Body of pancreas (tissue), 4 donors: ENCODE measurements around the gene TAS2R20.

Experiments used
- CTCF ChIP-seq, 7 experiments: fragments of 450-650 bp in 4 of 7; fragments of 200-600 bp in 3 of 7; sonication (generic) in 3 of 7; IDR thresholded peaks; one replicate each; pipeline ENCODE4 v1.5.1; 2016 to 2019; ENCODE audit warnings: antibody characterized with exemption in 7 of 7
- POLR2A ChIP-seq, 3 donors: fragments of 450-650 bp; IDR thresholded peaks; one replicate each; pipeline ENCODE4 v1.6.1; 2016; ENCODE audit warnings: antibody characterized with exemption in 3 of 3, mild to moderate bottlenecking in 2 of 3

- TF ChIP-seq CTCF (IDR thresholded peaks at IDR 0.05) (no peak), POLR2A (IDR thresholded peaks at IDR 0.05) (no peak)
These were observed 11.3 kb downstream of the TAS2R20 start, which contains the start of gene TAS2R50 for GRCh38 chr12:10986812-10987211.
